ENCODE measurements around the gene IL34.
"Not testable (repeated sequence)": the region's sequence is repeated elsewhere in the genome, so short reads cannot be mapped to it uniquely, and the experiment has no call there.

The IL34 gene

GRCh38 chr16:70634861-70635260 lies 11.5 kb upstream of the IL34 start:
- DNase-seq (ENCODE audit: insufficient read length, low spot score) (no peak), FAIRE-seq (no peak)
- no peak for TF ChIP-seq CTCF (IDR thresholded peaks at IDR 0.05; ENCODE audit: insufficient read depth, missing control alignments)

- no peak for TF ChIP-seq CTCF (IDR thresholded peaks at IDR 0.05; ENCODE audit: insufficient read depth, missing control alignments)
- no peak for DNase-seq (ENCODE audit: insufficient read length, low spot score)
- FAIRE-seq, result no peak
Measured at GRCh38 chr16:70635336-70636016, 10.9 kb upstream of the IL34 start.

GRCh38 chr16:70638814-70639792 lies 7.3 kb upstream of the IL34 start:
- no peak for DNase-seq (ENCODE audit: insufficient read length, low spot score)
- TF ChIP-seq CTCF (IDR thresholded peaks at IDR 0.05; ENCODE audit: insufficient read depth, missing control alignments), result no peak

GRCh38 chr16:70642633-70643032 lies 3.7 kb upstream of the IL34 start:
- DNase-seq (ENCODE audit: insufficient read length, low spot score) (no peak), FAIRE-seq (no peak)
- TF ChIP-seq CTCF (IDR thresholded peaks at IDR 0.05; ENCODE audit: insufficient read depth, missing control alignments), result no peak

More at GRCh38 chr16:70638814-70639792, 7.3 kb upstream of the IL34 start:
- FAIRE-seq, result no peak

GRCh38 chr16:70643264-70643663 lies 3.1 kb upstream of the IL34 start:
- not testable (repeated sequence) for FAIRE-seq

GRCh38 chr16:70644763-70645597 lies 1.4 kb upstream of the IL34 start:
- DNase-seq (ENCODE audit: insufficient read length, low spot score), result no peak
- no peak for FAIRE-seq
- no peak for TF ChIP-seq CTCF (IDR thresholded peaks at IDR 0.05; ENCODE audit: insufficient read depth, missing control alignments)

More at GRCh38 chr16:70643264-70643663, 3.1 kb upstream of the IL34 start:
- not testable (repeated sequence) for DNase-seq (ENCODE audit: insufficient read length, low spot score)
